ENCODE results near the gene KRT76.

GRCh38 chr12:52807544-52808470 is 30.7 kb upstream of the KRT76 start:
- TF ChIP-seq CTCF (conservative IDR thresholded peaks at IDR 0.05; ENCODE audit: low read depth, low read length) (no peak), EZH2phosphoT487 (IDR thresholded peaks at IDR 0.05; ENCODE audit: borderline replicate concordance, low read length) (no peak)

Data from PC-3 (cell line).